ENCODE measurements around the gene RPS3.

RPS3 gene

DNA sequence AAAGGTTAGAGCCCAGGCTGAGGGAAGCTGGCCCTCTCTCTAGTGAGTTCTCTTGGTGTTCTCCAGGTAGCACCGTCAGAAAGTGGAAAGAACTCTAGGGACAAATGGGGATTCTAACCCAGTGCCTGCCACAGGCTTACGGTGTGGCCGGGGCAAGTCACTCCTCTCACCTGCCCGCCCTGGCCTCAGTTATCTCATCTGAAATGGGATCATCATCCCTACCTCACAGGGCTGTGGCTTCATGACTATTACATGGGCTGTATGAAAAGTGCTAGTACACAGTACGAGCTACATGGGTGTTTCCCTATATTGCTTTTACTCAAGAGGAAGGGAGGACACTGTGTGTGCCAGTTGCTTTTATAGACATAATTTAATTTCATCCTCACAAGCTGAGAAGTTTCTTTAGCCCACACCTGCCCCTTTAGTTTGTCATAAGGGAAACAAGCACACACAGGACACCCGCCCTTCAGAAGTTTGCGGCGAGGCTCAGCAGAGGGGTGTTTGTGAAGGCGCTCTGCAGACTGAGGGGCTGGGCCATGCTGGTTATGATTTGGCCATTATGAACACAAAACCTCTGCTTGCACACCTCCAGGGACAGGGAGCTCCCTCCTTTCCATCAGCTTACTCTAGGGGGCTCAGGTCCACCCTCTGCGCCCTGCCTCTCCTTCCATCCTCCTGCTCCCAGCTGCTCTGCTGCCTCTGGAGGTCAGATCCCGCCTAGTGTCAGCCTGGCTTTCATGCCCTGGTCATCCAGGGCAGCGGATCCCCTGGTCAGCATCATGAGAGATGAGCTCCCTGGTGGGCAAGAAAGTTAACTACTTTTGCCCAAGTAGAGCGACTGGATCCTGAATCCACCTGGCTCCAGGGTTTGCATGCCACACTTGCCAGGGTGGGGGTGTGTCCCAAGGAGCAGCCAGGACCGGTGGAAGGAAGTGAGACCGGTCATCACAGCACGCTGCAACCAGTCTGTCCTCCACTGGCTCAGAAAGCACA is 32.5 kb downstream of the RPS3 start:
- DNase-seq (ENCODE audit: low read depth, low spot score), result no peak
- H3K4me3 ChIP-seq (ENCODE audit: insufficient read length, low read depth), result no peak overlapping the region

DNA sequence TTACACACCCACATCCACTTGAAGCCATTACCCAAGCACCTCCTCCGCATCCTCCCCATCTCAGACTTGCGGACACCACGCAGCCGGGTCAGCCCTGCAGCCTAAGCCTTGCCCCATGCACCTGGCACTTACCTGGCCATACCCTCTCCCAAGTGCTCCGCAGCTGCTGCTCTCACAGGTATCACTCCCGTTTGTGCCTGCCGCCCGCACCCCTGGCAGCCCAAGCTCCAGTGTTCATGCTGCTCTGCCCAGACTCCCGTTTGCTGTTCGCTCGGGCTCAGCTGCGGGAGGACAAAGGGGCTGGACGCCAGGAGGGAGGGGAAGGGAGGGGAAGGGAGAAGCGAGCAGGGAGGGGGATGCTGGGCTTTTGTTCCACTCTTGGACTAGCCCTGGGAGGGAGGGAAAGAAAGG is 33.6 kb downstream of the RPS3 start, which contains the start of gene KLHL35:
TSS of gene KLHL35 (minus strand) at position 293 of the 411 bp plus-strand sequence. CDS start 2,574 bp downstream, outside the sequence.
- Histone ChIP-seq H3K9ac (ENCODE audit: insufficient read length, low read depth) (peak within 1 kb of the TSS; percentile 44), H3K9me3 (ENCODE audit: insufficient read depth, low read length) (peaks cover 17% of the 10 kb centered on the region), H3K27me3 (ENCODE audit: insufficient read depth, insufficient read length) (peaks cover 47% of the 10 kb centered on the region), H3K36me3 (ENCODE audit: insufficient read depth, insufficient read length, low read length) (peaks cover 29% of the 10 kb centered on the region), H3K4me1 (ENCODE audit: insufficient read depth, insufficient read length) (peaks cover 16% of the 10 kb centered on the region), H3K4me3 (ENCODE audit: insufficient read length, low read depth) (peak within 1 kb of the TSS; percentile 5)
- no peak for DNase-seq (ENCODE audit: low read depth, low spot score)
- TF ChIP-seq ZNF274 (IDR thresholded peaks at IDR 0.05; ENCODE audit: low read depth, low read length), result no peak
- no peak for TF ChIP-seq SUZ12 (IDR thresholded peaks at IDR 0.05; ENCODE audit: extremely low read depth, insufficient read depth, insufficient read length)
- TF ChIP-seq YY1 (IDR thresholded peaks at IDR 0.05; ENCODE audit: insufficient read depth, insufficient read length), result no peak

More for the DNA sequence above, 32.5 kb downstream of the RPS3 start:
- Histone ChIP-seq H3K4me1 (ENCODE audit: insufficient read depth, insufficient read length) (peaks cover 16% of the 10 kb centered on the region), H3K9me3 (ENCODE audit: insufficient read depth, low read length) (peaks cover 17% of the 10 kb centered on the region), H3K27me3 (ENCODE audit: insufficient read depth, insufficient read length) (peaks cover 47% of the 10 kb centered on the region), H3K36me3 (ENCODE audit: insufficient read depth, insufficient read length, low read length) (peaks cover 24% of the 10 kb centered on the region), H3K9ac (ENCODE audit: insufficient read length, low read depth) (peak overlapping the region; percentile 24)
- no peak for TF ChIP-seq SUZ12 (IDR thresholded peaks at IDR 0.05; ENCODE audit: extremely low read depth, insufficient read depth, insufficient read length)
- TF ChIP-seq YY1 (IDR thresholded peaks at IDR 0.05; ENCODE audit: insufficient read depth, insufficient read length), result no peak
- no peak for TF ChIP-seq ZNF274 (IDR thresholded peaks at IDR 0.05; ENCODE audit: low read depth, low read length)

- peaks cover 44% of the 10 kb centered on the region for H3K27me3 ChIP-seq (ENCODE audit: insufficient read depth, insufficient read length)
- no peak for TF ChIP-seq YY1 (IDR thresholded peaks at IDR 0.05; ENCODE audit: insufficient read depth, insufficient read length)
- no peak for TF ChIP-seq ZNF274 (IDR thresholded peaks at IDR 0.05; ENCODE audit: low read depth, low read length)
- no peak for TF ChIP-seq SUZ12 (IDR thresholded peaks at IDR 0.05; ENCODE audit: extremely low read depth, insufficient read depth, insufficient read length)
- H3K4me1 ChIP-seq (ENCODE audit: insufficient read depth, insufficient read length), result peaks cover 16% of the 10 kb centered on the region
These were observed 34.1 kb downstream of the RPS3 start for GRCh38 chr11:75433443-75433842.

GRCh38 chr11:75434051-75434450 is 34.7 kb downstream of the RPS3 start:
- peaks cover 7% of the 10 kb centered on the region for H3K9me3 ChIP-seq (ENCODE audit: insufficient read depth, low read length)
- H3K36me3 ChIP-seq (ENCODE audit: insufficient read depth, insufficient read length, low read length), result peaks cover 36% of the 10 kb centered on the region
- DNase-seq (ENCODE audit: low read depth, low spot score), result no peak
- H3K4me3 ChIP-seq (ENCODE audit: insufficient read length, low read depth), result no peak overlapping the region
- no peak overlapping the region for H3K9ac ChIP-seq (ENCODE audit: insufficient read length, low read depth)
- no peak for TF ChIP-seq SUZ12 (IDR thresholded peaks at IDR 0.05; ENCODE audit: extremely low read depth, insufficient read depth, insufficient read length)
- no peak for TF ChIP-seq YY1 (IDR thresholded peaks at IDR 0.05; ENCODE audit: insufficient read depth, insufficient read length)
- no peak for TF ChIP-seq ZNF274 (IDR thresholded peaks at IDR 0.05; ENCODE audit: low read depth, low read length)
- H3K27me3 ChIP-seq (ENCODE audit: insufficient read depth, insufficient read length), result peaks cover 38% of the 10 kb centered on the region
- H3K4me1 ChIP-seq (ENCODE audit: insufficient read depth, insufficient read length), result peaks cover 18% of the 10 kb centered on the region

More at GRCh38 chr11:75433443-75433842, 34.1 kb downstream of the RPS3 start:
- Histone ChIP-seq H3K9ac (ENCODE audit: insufficient read length, low read depth) (no peak overlapping the region), H3K36me3 (ENCODE audit: insufficient read depth, insufficient read length, low read length) (peaks cover 34% of the 10 kb centered on the region), H3K9me3 (ENCODE audit: insufficient read depth, low read length) (peaks cover 12% of the 10 kb centered on the region), H3K4me3 (ENCODE audit: insufficient read length, low read depth) (no peak overlapping the region)
- DNase-seq (ENCODE audit: low read depth, low spot score), result no peak

DNA sequence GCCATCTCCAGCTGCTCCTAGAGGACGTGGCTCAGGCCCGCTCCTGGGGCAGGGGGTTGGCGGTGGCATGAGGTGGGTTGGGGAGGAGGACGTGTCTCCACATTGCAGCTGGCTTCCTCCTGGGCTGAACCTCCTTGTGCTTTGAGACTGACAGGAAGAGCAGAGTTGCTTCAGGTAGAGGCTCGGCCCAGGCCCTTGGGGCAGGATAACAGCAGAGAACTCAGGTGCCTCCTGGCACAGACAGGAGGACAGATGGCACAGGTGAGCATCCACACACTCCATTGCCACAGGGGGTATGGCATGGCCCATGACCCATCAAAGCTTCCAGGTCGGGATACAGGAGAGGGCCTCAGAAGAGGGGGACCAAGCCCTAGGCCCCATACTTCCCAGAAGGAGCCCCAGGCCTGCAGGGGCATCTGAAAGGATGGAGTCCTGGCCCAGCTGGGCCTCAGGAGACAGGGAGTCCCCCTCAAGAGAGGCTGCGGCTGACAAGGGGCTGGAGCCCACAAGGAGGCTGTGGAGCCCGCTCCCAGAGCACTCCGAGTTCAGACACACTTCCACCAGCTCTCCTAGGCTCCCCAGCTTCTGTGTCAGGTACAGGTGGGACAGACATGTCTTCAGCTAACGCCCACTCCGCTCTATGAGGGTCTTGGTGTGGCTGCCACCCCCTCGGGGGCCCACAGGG is 35.7 kb downstream of the RPS3 start:
- Histone ChIP-seq H3K9ac (ENCODE audit: insufficient read length, low read depth) (no peak overlapping the region), H3K4me3 (ENCODE audit: insufficient read length, low read depth) (no peak overlapping the region), H3K36me3 (ENCODE audit: insufficient read depth, insufficient read length, low read length) (peaks cover 42% of the 10 kb centered on the region), H3K27me3 (ENCODE audit: insufficient read depth, insufficient read length) (peaks cover 29% of the 10 kb centered on the region), H3K9me3 (ENCODE audit: insufficient read depth, low read length) (no peaks in the 10 kb centered on the region), H3K4me1 (ENCODE audit: insufficient read depth, insufficient read length) (peaks cover 27% of the 10 kb centered on the region)
- no peak for DNase-seq (ENCODE audit: low read depth, low spot score)
- no peak for TF ChIP-seq YY1 (IDR thresholded peaks at IDR 0.05; ENCODE audit: insufficient read depth, insufficient read length)
- no peak for TF ChIP-seq SUZ12 (IDR thresholded peaks at IDR 0.05; ENCODE audit: extremely low read depth, insufficient read depth, insufficient read length)
- TF ChIP-seq ZNF274 (IDR thresholded peaks at IDR 0.05; ENCODE audit: low read depth, low read length), result no peak

- Histone ChIP-seq H3K9ac (ENCODE audit: insufficient read length, low read depth) (no peak overlapping the region), H3K4me3 (ENCODE audit: insufficient read length, low read depth) (no peak overlapping the region), H3K36me3 (ENCODE audit: insufficient read depth, insufficient read length, low read length) (peaks cover 42% of the 10 kb centered on the region), H3K9me3 (ENCODE audit: insufficient read depth, low read length) (no peaks in the 10 kb centered on the region), H3K4me1 (ENCODE audit: insufficient read depth, insufficient read length) (peaks cover 26% of the 10 kb centered on the region), H3K27me3 (ENCODE audit: insufficient read depth, insufficient read length) (peaks cover 23% of the 10 kb centered on the region)
- no peak for DNase-seq (ENCODE audit: low read depth, low spot score)
- no peak for TF ChIP-seq YY1 (IDR thresholded peaks at IDR 0.05; ENCODE audit: insufficient read depth, insufficient read length)
These were observed 36.2 kb downstream of the RPS3 start for GRCh38 chr11:75435571-75435925.

DNA sequence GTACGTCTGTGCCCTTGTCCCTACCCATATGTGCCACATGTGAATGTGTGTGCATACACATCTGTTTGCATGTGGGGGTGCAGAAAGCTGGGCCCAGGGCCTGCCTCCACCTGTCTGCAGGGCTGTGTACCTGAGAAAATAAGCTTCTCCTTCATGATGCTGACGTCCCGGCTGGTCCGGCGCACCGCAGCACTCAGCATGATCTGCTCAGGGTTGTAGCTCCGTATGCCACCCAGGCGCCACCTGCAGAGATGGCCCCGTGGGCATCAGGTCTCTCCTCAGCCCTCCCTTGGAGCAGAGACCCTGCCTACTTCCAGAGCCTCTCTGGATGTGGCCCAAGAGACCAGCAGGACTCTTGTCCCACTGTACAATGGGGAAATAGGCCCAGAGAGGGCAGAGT is 37.5 kb downstream of the RPS3 start:
- H3K4me3 ChIP-seq (ENCODE audit: insufficient read length, low read depth), result no peak overlapping the region
- H3K9me3 ChIP-seq (ENCODE audit: insufficient read depth, low read length), result no peaks in the 10 kb centered on the region

More for the DNA sequence above, 37.5 kb downstream of the RPS3 start:
- Histone ChIP-seq H3K36me3 (ENCODE audit: insufficient read depth, insufficient read length, low read length) (peaks cover 51% of the 10 kb centered on the region), H3K4me1 (ENCODE audit: insufficient read depth, insufficient read length) (peaks cover 23% of the 10 kb centered on the region), H3K27me3 (ENCODE audit: insufficient read depth, insufficient read length) (peaks cover 11% of the 10 kb centered on the region), H3K9ac (ENCODE audit: insufficient read length, low read depth) (no peak overlapping the region)
- no peak for TF ChIP-seq YY1 (IDR thresholded peaks at IDR 0.05; ENCODE audit: insufficient read depth, insufficient read length)
- TF ChIP-seq ZNF274 (IDR thresholded peaks at IDR 0.05; ENCODE audit: low read depth, low read length), result no peak
- DNase-seq (ENCODE audit: low read depth, low spot score), result no peak
